GM12873 (cell line): ENCODE results near the gene PDK1.

Experiments
- TF ChIP-seq, protein P1 (sequence below): IDR thresholded peaks from 2 replicates; pipeline ENCODE4 v1.5.1; 2012; ENCODE audit warnings: low read depth, mild to moderate bottlenecking, moderate library complexity, low read length, control low read depth; ENCODE audit not compliant: insufficient read depth; ENCODE audit errors: missing control alignments

The PDK1 gene

GRCh38 chr2:172588931-172589330 is 33.0 kb downstream of the PDK1 start:
- TF ChIP-seq, protein P1, sequence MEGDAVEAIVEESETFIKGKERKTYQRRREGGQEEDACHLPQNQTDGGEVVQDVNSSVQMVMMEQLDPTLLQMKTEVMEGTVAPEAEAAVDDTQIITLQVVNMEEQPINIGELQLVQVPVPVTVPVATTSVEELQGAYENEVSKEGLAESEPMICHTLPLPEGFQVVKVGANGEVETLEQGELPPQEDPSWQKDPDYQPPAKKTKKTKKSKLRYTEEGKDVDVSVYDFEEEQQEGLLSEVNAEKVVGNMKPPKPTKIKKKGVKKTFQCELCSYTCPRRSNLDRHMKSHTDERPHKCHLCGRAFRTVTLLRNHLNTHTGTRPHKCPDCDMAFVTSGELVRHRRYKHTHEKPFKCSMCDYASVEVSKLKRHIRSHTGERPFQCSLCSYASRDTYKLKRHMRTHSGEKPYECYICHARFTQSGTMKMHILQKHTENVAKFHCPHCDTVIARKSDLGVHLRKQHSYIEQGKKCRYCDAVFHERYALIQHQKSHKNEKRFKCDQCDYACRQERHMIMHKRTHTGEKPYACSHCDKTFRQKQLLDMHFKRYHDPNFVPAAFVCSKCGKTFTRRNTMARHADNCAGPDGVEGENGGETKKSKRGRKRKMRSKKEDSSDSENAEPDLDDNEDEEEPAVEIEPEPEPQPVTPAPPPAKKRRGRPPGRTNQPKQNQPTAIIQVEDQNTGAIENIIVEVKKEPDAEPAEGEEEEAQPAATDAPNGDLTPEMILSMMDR = no peak

DNA sequence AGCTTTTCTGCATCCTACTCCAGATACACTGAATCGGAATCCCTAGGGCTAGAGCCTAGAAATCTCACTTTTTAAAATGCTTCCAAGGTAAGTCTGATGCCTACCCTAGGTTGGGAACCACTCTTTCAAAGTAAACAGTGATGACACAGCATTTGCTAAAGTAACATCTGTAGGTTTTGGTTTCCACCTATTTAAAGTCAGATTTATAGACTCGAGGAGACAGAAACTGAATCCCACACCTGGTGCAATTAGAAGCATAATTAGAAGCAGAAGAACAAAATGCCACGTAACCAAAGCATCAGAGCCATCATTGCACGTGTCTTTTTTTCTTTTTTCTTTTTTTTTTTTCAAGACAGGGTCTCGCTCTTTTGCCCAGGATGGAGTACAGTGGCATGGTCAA is 40.9 kb downstream of the PDK1 start:
- TF ChIP-seq, protein P1 = no peak

DNA sequence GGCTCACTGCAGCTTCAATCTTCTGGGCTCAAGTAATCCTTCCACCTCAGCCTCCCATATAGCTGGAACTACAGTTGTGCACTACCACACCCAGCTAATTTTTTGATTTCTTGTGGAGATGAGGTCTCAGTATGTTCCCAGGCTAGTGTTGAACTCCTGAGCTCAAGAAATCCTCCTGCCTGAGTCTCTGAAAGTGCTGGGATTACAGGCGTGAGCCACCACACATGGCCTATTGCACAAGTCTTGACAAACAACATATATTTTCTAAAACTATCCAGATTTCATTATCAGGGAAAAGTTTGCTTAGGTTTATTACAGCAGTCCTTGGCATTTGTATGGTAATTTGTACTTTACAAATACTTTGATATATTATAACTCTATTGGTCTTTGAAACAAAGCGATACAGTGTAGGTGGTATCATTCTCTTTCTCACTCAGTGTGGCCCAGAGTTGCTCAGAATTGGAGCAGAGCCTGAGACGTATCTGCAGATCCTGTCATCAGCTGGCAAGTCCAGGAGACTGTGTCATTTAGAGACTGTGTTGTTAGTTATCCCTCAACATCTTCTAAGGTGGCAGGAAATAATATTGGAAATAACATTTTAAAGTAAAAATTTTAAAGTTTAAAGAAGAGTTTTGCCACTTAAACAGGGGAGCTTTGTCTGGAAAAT is 41.4 kb downstream of the PDK1 start:
- TF ChIP-seq, protein P1 = no peak

GRCh38 chr2:172599947-172600346 is 44.1 kb downstream of the PDK1 start:
- TF ChIP-seq, protein P1 = no peak

- TF ChIP-seq, protein P1 = no peak
These were observed 44.7 kb downstream of the PDK1 start for GRCh38 chr2:172600557-172601008.

GRCh38 chr2:172606285-172606684 is 50.4 kb downstream of the PDK1 start:
- TF ChIP-seq, protein P1 = no peak

DNA sequence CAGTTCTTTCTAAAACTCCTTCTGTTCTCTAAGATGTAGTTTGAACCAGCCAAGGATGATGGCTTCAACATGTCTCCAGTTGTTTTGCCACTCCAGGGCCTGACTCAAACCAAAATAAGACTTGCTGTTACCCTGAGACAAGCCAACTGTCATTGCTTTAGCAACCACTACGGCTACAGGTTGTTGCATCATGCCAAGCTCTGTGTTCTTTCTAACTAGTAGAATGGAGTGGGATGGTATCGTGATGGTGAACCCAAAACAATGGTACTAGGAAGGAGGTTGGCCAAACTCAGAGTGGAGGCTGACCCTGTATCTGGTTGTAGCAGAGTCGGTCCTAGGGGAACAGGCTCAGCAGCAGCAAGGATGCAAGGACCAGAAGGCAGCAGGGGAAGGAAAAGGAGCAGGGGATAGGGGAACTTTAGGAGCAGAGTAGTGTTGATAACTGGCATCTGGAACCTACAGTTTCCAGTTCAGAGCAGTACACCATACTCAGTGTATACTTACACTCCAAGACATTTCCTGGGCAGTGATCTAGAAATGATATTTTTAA is 51.6 kb downstream of the PDK1 start:
- TF ChIP-seq, protein P1 = no peak
